IMR-90 (cell line): ENCODE measurements around the gene TMED10. TPM values are rescaled to one million over a fixed set of nuclear protein-coding genes. Genes with fewer than 3 reads are reported as not detected.

Experiments
- ATAC-seq: fragments of 200-7000 bp; cut with Tn5 transposase; 2 replicates; pipeline ENCODE4 v1.9.1; 2020; ENCODE audit warnings: low read depth, mild to moderate bottlenecking, moderate library complexity
- BruUV-seq: library from RNA; stranded (reverse); fragments of 400-500 nt; replicated peaks from 2 replicates; lab custom pipeline; 2021; lab: Mats Ljungman, UMichigan
- CTCF ChIA-PET: fragments of 300-600 bp; formaldehyde crosslinking; extraction: SDS; loops from one replicate; lab custom pipeline; 2021; ENCODE audit warnings: antibody characterized with exemption; lab: Yijun Ruan, JAX
- POLR2A ChIA-PET: fragments of 300-600 bp; sonication (Branson Sonifier 250); formaldehyde crosslinking; loops from one replicate; lab custom pipeline; 2022; ENCODE audit warnings: antibody characterized with exemption; ENCODE audit not compliant: unreplicated experiment; lab: Charles Lee
- DNase-seq: peaks from one replicate; pipeline ENCODE4 v3.0.0; 2013
- H2AFZ ChIP-seq: replicated peaks from 2 replicates; pipeline ENCODE3; 2013; ENCODE audit warnings: low read length, mild to moderate bottlenecking; ENCODE audit not compliant: poor library complexity
- H2AK5ac ChIP-seq: 2 replicates; pipeline ENCODE4 v1.6.1; 2013; ENCODE audit warnings: low read depth, low read length, inconsistent platforms
- H2AK9ac ChIP-seq: replicated peaks from 2 replicates; pipeline ENCODE3; 2013; ENCODE audit warnings: mild to moderate bottlenecking, low read depth, low read length, moderate library complexity; ENCODE audit not compliant: poor library complexity
- H2BK120ac ChIP-seq: 2 replicates; pipeline ENCODE4 v1.6.1; 2013; ENCODE audit warnings: low read depth, low read length, inconsistent platforms
- H2BK15ac ChIP-seq: 3 replicates; pipeline ENCODE4 v1.6.1; 2013; ENCODE audit warnings: low read depth, low read length, inconsistent platforms
- H2BK20ac ChIP-seq: 2 replicates; pipeline ENCODE4 v1.6.1; 2013; ENCODE audit warnings: low read depth, mild to moderate bottlenecking, inconsistent platforms, low read length, moderate library complexity
- H2BK5ac ChIP-seq: 2 replicates; pipeline ENCODE4 v1.6.1; 2013; ENCODE audit warnings: mild to moderate bottlenecking, low read depth, low read length, inconsistent platforms; ENCODE audit not compliant: poor library complexity, severe bottlenecking
- H3K14ac ChIP-seq: replicated peaks from 2 replicates; pipeline ENCODE4 v1.6.1; 2013; ENCODE audit warnings: low read depth, low read length, inconsistent platforms
- H3K18ac ChIP-seq: 2 replicates; pipeline ENCODE4 v1.6.1; 2013; ENCODE audit warnings: low read depth, low read length, control low read depth
- H3K23ac ChIP-seq: 2 replicates; pipeline ENCODE4 v1.6.1; 2013; ENCODE audit warnings: low read depth, low read length, inconsistent platforms
- H3K27ac ChIP-seq: 2 replicates; pipeline ENCODE4 v1.5.1; 2013; ENCODE audit warnings: mild to moderate bottlenecking, control low read depth, low read length; ENCODE audit not compliant: insufficient read depth
- H3K27me3 ChIP-seq: 2 replicates; pipeline ENCODE4 v1.6.1; 2013; ENCODE audit warnings: low read length; ENCODE audit not compliant: control insufficient read depth, insufficient read depth
- H3K36me3 ChIP-seq: 2 replicates; pipeline ENCODE4 v1.6.1; 2013; ENCODE audit warnings: low read length, mixed read lengths; ENCODE audit not compliant: control insufficient read depth, insufficient read depth
- H3K4ac ChIP-seq: 2 replicates; pipeline ENCODE4 v1.6.1; 2013; ENCODE audit warnings: low read depth, low read length, inconsistent platforms
- H3K4me1 ChIP-seq: 2 replicates; pipeline ENCODE4 v1.6.1; 2013; ENCODE audit warnings: low read length, mixed read lengths; ENCODE audit not compliant: control insufficient read depth, insufficient read depth
- H3K4me2 ChIP-seq: 2 replicates; pipeline ENCODE4 v1.6.1; 2013; ENCODE audit warnings: low read depth, mild to moderate bottlenecking, control low read depth, low read length, moderate library complexity
- H3K4me3 ChIP-seq: 2 replicates; pipeline ENCODE4 v1.5.1; 2013; ENCODE audit warnings: low read depth, mild to moderate bottlenecking, control low read depth, low read length, moderate library complexity; ENCODE audit not compliant: insufficient read depth
- H3K56ac ChIP-seq: 2 replicates; pipeline ENCODE4 v1.6.1; 2013; ENCODE audit warnings: low read length, inconsistent platforms; ENCODE audit not compliant: insufficient read depth; ENCODE audit errors: extremely low read depth
- H3K79me1 ChIP-seq, 2 experiments: 2 replicates each; pipeline ENCODE4 v1.6.1; 2013; ENCODE audit warnings: low read length in 2 of 2, inconsistent platforms in 1 of 2, low read depth in 1 of 2
- H3K9ac ChIP-seq: 2 replicates; pipeline ENCODE4 v1.6.1; 2013; ENCODE audit warnings: low read depth, low read length, control low read depth
- H3K9me1 ChIP-seq: 2 replicates; pipeline ENCODE4 v1.6.1; 2013; ENCODE audit warnings: low read length, inconsistent platforms; ENCODE audit not compliant: insufficient read depth
- H3K9me3 ChIP-seq: 2 replicates; pipeline ENCODE4 v1.6.1; 2013; ENCODE audit warnings: low read length; ENCODE audit not compliant: control insufficient read depth, insufficient read depth
- H4K20me1 ChIP-seq: 2 replicates; pipeline ENCODE4 v1.6.1; 2013; ENCODE audit warnings: low read length, inconsistent platforms; ENCODE audit not compliant: insufficient read depth
- H4K5ac ChIP-seq: 2 replicates; pipeline ENCODE4 v1.6.1; 2013; ENCODE audit warnings: mild to moderate bottlenecking, low read depth, low read length, control low read depth
- H4K8ac ChIP-seq, 2 experiments: 2 replicates each; pipeline ENCODE4 v1.6.1; 2013; ENCODE audit warnings: low read depth in 2 of 2, low read length in 2 of 2, control low read depth in 1 of 2, inconsistent platforms in 1 of 2
- H4K91ac ChIP-seq: 2 replicates; pipeline ENCODE4 v1.6.1; 2013; ENCODE audit warnings: low read depth, low read length, inconsistent platforms; ENCODE audit not compliant: insufficient read depth
- BHLHE40 ChIP-seq: fragments of 150-350 bp; IDR thresholded peaks from 2 replicates; pipeline ENCODE4 v1.6.1; 2016; ENCODE audit warnings: mild to moderate bottlenecking, low read depth, low read length
- CEBPB ChIP-seq: IDR thresholded peaks from 2 replicates; pipeline ENCODE4 v1.6.1; 2012; ENCODE audit warnings: low read depth, low read length, improper control_type of control experiment
- CHD1 ChIP-seq: IDR thresholded peaks from 2 replicates; pipeline ENCODE4 v1.6.1; 2012; ENCODE audit warnings: low read depth, low read length, improper control_type of control experiment
- FOS ChIP-seq: fragments of 150-350 bp; IDR thresholded peaks from 2 replicates; pipeline ENCODE4 v1.6.1; 2016; ENCODE audit warnings: low read depth, low read length
- MAFK ChIP-seq: IDR thresholded peaks from 2 replicates; pipeline ENCODE4 v1.6.1; 2012; ENCODE audit warnings: low read depth, low read length, improper control_type of control experiment
- MXI1 ChIP-seq: IDR thresholded peaks from 2 replicates; pipeline ENCODE4 v1.6.1; 2012; ENCODE audit warnings: low read depth, mild to moderate bottlenecking, low read length, moderate library complexity, borderline replicate concordance
- NFE2L2 ChIP-seq: fragments of 150-350 bp; IDR thresholded peaks from 2 replicates; pipeline ENCODE4 v1.6.1; 2016; ENCODE audit warnings: low read depth, mild to moderate bottlenecking, low read length
- POLR2A ChIP-seq: IDR thresholded peaks from 2 replicates; pipeline ENCODE4 v1.6.1; 2012; ENCODE audit warnings: mild to moderate bottlenecking, low read depth, low read length
- RCOR1 ChIP-seq: IDR thresholded peaks from 2 replicates; pipeline ENCODE4 v1.6.1; 2012; ENCODE audit warnings: mild to moderate bottlenecking, low read length, improper control_type of control experiment; ENCODE audit not compliant: insufficient replicate concordance
- RFX5 ChIP-seq: IDR thresholded peaks from 2 replicates; pipeline ENCODE4 v1.8.0; 2012; ENCODE audit warnings: low read depth, mild to moderate bottlenecking, low read length, moderate library complexity
- SMC3 ChIP-seq: fragments of 150-350 bp; IDR thresholded peaks from 2 replicates; pipeline ENCODE4 v1.6.1; 2016; ENCODE audit warnings: low read depth, mild to moderate bottlenecking, antibody characterized with exemption, low read length, moderate library complexity
- USF2 ChIP-seq: fragments of 150-350 bp; IDR thresholded peaks from 2 replicates; pipeline ENCODE4 v1.6.1; 2017; ENCODE audit warnings: mild to moderate bottlenecking, antibody characterized with exemption, low read length, low read depth
- WGBS, 2 experiments: methylation state at CpG; one replicate each; pipeline versions ENCODE4 v1.1.5 to v1.1.7; 2013; ENCODE audit warnings: missing lambda C conversion rate in 2 of 2; ENCODE audit not compliant: insufficient read length in 1 of 2; ENCODE audit errors: extremely low coverage in 2 of 2; 5-methylcytosine and 5-hydroxymethylcytosine counted together
- dilution Hi-C: fragments of 300-500 bp; cut with HindIII; formaldehyde crosslinking; loops from one replicate; pipeline ENCODE4 v1.14.3; 2018; ENCODE audit warnings: low sequenced_read_pairs; ENCODE audit not compliant: unreplicated experiment
- in situ Hi-C: fragments of 300-500 bp; cut with MboI; formaldehyde crosslinking; loops from 3 replicates; pipeline ENCODE4 v1.14.3; 2019; ENCODE audit warnings: low sequenced_read_pairs, inconsistent platforms, mixed read lengths
- intact Hi-C: fragments of 100-400 bp; cut with micrococcal nuclease; formaldehyde crosslinking; loops from 2 replicates; pipeline ENCODE4 v1.10.0; 2022
- polyA plus RNA-seq, 3 experiments: library from polyadenylated mRNA; depleted of rRNA; stranded (reverse); fragments of >200 nt; gene quantifications; 2 replicates each; pipeline ENCODE4 v1.2.3, GENCODE V29; 2012; ENCODE audit warnings: low replicate concordance in 1 of 3
- total RNA-seq: library from RNA; depleted of rRNA; stranded (reverse); fragments of >200 nt; gene quantifications from 2 replicates; pipeline ENCODE4 v1.2.3, GENCODE V29; 2012

TMED10 gene
- total and polyA plus RNA-seq, 2 of the 4 experiments (the other 2 are of a cell fraction), result 254 to 441 TPM

GRCh38 chr14:75221797-75222196 is 45.4 kb upstream of the TMED10 start (continued):
- TF ChIP-seq MAFK (no peak), RFX5 (no peak), MXI1 (no peak)

GRCh38 chr14:75220156-75220555 is 43.7 kb upstream of the TMED10 start:
- ChIA-PET CTCF (no interaction called here), POLR2A (no interaction called here)
- no peak overlapping the region for H2AFZ ChIP-seq
- DNase-seq (no peak), ATAC-seq (no peak)
- peaks cover 10% of the 10 kb centered on the region for H3K4me1 ChIP-seq
- H4K5ac ChIP-seq, result no peak overlapping the region
- H3K4me3 ChIP-seq, result no peak overlapping the region
- no peak overlapping the region for H3K4ac ChIP-seq
- dilution Hi-C loops (no loop called here), intact Hi-C loops (no loop called here), in situ Hi-C loops (no loop called here)
- no peak overlapping the region for H3K9ac ChIP-seq
- H3K36me3 ChIP-seq, result no peaks in the 10 kb centered on the region
- no peak overlapping the region for H3K4me2 ChIP-seq
- 74% methylated on average over 2 of the region's 9 CpGs; no CpG with 5 or more reads in 1 of the 2 experiments for WGBS, 2 experiments
- H3K56ac ChIP-seq, result no peak overlapping the region
- H3K27me3 ChIP-seq, result no peaks in the 10 kb centered on the region
- H3K9me3 ChIP-seq, result no peaks in the 10 kb centered on the region
- TF ChIP-seq CEBPB (no peak), BHLHE40 (no peak), RCOR1 (no peak), SMC3 (no peak), FOS (no peak), POLR2A (no peak), CHD1 (no peak), NFE2L2 (no peak), USF2 (no peak), RFX5 (no peak)
- H3K79me1 ChIP-seq, result no peaks in the 10 kb centered on the region
- peak overlapping the region; percentile 13; the same call in 1 of the 2 replicates for H2AK5ac ChIP-seq
- H3K18ac ChIP-seq, result no peak overlapping the region
- BruUV-seq, result no TSS peak
- no peak overlapping the region for H3K14ac ChIP-seq
- H3K27ac ChIP-seq, result no peak overlapping the region
- no peak overlapping the region for H2BK5ac ChIP-seq
- no peak overlapping the region for H2BK20ac ChIP-seq
- no peak overlapping the region for H3K23ac ChIP-seq
- no peak overlapping the region for H4K8ac ChIP-seq
- no peak overlapping the region for H2BK15ac ChIP-seq
- H4K20me1 ChIP-seq, result no peaks in the 10 kb centered on the region
- no peak overlapping the region for H2BK120ac ChIP-seq
- H4K91ac ChIP-seq, result no peak overlapping the region
- H2AK9ac ChIP-seq, result peak overlapping the region; percentile 29
- peaks cover 9% of the 10 kb centered on the region for H3K9me1 ChIP-seq
